ENCODE measurements around the gene LRIG3.
"Not testable (repeated sequence)": the region's sequence is repeated elsewhere in the genome, so short reads cannot be mapped to it uniquely, and the experiment has no call there.

Gene LRIG3

GRCh38 chr12:58857206-58857605 lies 63.1 kb downstream of the LRIG3 start:
- DNase-seq, result not testable (repeated sequence)

- DNase-seq, result not testable (repeated sequence)
Observed at GRCh38 chr12:58855630-58856029, 64.7 kb downstream of the LRIG3 start.

GRCh38 chr12:58850826-58851225 lies 69.5 kb downstream of the LRIG3 start:
- no peak for DNase-seq

GRCh38 chr12:58847901-58848600 lies 72.3 kb downstream of the LRIG3 start:
- no peak for DNase-seq

- DNase-seq, result no peak
Observed at GRCh38 chr12:58844161-58844560, 76.1 kb downstream of the LRIG3 start.

GRCh38 chr12:58841058-58841798 lies 79.1 kb downstream of the LRIG3 start:
- no peak for DNase-seq

GRCh38 chr12:58833853-58834252 lies 86.5 kb downstream of the LRIG3 start:
- peak; percentile 18 for DNase-seq

- DNase-seq, result no peak
Observed at GRCh38 chr12:58832920-58833319, 87.4 kb downstream of the LRIG3 start.
